Renal cortex interstitium (tissue), 11 donors: ENCODE measurements around the gene CCDC91. TPM values are rescaled to one million over a fixed set of nuclear protein-coding genes. Genes with fewer than 3 reads are reported as not detected.

Experiments used
- DNase-seq, 11 donors: peaks; one replicate each; pipeline ENCODE4 v3.0.0-alpha.2; 2013; ENCODE audit warnings: low read depth in 9 of 11, low spot score in 4 of 11; ENCODE audit errors: extremely low read depth in 1 of 11
- polyA plus RNA-seq, 3 donors: library from polyadenylated mRNA; unstranded; fragments of 120-200 nt; gene quantifications; one replicate each; pipeline ENCODE4 v1.2.1, GENCODE V29; 2013; ENCODE audit not compliant: insufficient read length in 3 of 3

CCDC91 gene
- polyA plus RNA-seq, 3 donors, result 27.0 to 36.3 (median 29.9) TPM

DNA sequence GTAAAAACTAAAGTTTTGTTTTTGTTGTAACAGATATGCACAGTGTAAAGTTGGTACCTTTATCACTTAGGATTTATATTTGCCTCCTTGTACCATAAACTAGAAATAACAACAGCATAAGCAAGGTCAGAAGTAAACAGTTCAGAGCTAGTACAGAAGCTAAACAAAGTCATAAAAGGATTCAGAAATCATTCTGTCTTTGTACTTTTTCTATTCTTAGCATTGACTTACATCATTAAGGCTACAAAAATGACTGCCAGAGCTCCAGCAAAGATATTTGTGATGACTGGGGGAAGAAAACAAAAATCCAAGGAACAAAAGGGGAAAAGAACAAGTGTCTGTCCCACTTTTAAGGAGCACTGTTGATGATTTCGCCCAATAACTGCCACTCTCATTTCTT lies 347.2 kb downstream of the CCDC91 start:
- no peak for DNase-seq

DNA sequence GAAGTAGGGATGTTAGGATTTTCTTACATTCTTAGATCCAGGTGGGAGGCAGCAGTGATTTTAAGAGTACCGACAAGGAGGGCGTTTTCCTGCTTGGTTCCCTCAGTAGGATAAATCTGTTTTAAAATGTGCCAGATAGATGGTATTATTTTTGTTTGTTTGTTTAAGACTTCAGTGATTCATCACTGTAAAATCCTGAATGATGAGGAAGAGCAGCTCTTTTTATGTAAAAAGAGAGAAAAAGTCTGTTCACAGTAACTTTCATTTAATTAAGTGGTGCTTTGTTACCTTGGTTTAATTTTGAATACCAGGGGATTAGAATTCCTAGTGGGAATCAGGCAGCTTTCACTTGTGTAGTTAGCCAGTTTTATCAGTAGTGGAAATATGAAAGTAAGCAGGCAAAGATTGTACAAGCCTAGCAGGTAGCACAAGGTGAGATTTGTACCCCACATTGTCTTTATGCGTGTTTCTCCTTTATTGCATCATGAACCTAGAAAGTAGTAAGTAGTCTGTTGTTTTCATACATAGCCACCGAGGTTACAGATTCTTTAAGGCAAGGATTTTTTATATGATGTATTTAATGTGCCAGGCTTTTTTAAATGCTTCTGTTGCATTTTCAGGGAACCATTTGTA lies 349.6 kb downstream of the CCDC91 start:
- DNase-seq, result no peak

DNA sequence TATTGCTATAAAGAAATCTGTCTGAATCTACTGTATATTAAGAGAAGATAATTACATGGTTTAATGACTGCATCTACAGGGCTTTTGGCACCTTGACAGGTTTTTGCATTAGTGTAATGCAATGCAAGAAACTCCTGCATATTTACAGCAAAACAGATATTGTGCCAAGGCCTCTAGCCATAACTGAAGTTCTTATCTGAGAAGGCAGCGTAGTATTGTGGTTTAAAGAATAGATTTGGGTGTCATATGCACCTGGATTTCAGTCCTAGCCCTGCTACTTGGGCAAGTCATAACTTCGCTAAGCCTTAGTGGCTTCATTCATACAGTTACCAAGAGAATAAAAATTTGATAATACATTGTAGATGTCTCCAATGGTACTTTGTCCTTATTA lies 350.1 kb downstream of the CCDC91 start:
- DNase-seq, result no peak

DNA sequence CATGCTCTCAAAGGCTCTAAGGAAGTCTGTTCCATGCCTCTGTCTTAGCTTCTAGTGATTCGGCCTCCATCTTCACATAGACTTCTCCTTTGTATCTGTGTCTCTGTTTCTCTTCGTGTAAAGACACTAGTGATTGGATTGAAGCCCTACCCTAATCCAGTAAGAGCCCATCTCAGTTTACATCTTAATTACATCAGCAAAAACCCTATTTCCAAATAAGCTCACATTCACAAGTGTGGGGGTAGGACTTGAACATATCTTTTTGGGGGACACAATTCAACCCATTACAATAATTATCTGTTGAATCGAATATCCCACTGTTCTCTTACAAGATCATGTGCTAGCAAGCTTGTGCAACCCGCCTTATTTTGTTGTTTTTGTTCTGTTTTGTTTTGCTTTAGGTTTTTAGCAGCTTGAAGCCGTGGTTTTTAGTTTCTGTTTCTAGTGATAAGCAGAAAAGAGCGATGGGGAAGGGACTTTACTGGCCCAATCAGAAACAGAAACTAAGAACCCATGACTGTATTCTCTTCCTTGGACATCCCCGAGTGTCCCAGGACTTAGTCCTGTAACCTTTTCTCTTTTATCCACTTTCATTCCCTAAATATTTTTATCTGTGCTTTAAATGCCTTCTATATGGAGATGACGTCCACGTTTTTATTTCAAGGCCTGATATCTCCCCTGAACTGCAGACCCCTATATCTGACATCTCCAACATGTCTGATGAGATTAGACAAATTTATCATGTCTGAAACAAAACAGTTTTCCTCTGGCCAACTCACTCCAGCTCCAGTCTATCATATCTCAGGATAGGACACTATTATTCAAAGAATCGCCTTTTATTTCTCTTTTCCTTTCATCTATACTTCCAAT lies 353.0 kb downstream of the CCDC91 start:
- no peak for DNase-seq

DNA sequence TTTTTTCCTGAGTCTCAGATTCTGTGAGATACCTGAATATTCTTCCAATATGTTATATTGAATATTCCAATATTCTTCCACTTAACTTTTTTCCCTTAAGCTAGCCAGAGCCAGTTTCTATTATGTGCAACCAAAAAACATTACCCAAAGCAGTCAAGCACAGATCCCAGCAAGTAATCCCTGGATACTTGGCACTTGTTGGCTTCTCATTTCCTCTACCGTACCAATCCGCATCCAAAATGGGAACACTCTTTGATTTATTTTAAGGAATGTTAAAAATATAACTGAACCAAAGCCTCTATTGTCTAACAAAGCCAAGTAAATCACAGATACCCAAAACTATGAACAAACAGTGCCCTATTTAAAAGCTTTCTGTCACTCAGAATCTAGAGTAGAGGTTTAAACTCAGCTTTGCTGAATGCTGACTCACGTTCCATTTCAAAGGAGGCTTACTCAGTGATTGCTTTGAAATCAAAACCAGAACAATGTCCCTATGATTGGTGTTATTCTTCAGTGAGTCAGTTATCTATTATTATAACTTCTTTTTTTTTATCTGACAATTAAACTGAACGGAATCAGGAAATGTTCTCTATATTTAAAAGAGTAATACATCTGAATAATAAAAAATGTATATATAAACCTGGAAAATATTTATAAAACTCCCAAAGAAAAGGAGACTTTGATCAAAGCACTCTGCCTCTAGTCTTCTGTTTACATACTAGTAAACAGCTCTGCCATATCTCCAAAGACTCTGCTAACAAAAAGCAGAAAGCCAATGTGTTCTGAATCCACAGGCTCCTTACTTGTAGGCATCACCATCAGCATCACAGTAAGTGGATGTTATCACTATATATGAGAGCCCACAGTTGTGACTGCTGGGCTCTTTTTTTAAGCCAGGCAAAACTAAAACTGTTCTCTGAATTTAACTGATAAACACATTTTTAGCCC lies 360.8 kb downstream of the CCDC91 start:
- no peak for DNase-seq

DNA sequence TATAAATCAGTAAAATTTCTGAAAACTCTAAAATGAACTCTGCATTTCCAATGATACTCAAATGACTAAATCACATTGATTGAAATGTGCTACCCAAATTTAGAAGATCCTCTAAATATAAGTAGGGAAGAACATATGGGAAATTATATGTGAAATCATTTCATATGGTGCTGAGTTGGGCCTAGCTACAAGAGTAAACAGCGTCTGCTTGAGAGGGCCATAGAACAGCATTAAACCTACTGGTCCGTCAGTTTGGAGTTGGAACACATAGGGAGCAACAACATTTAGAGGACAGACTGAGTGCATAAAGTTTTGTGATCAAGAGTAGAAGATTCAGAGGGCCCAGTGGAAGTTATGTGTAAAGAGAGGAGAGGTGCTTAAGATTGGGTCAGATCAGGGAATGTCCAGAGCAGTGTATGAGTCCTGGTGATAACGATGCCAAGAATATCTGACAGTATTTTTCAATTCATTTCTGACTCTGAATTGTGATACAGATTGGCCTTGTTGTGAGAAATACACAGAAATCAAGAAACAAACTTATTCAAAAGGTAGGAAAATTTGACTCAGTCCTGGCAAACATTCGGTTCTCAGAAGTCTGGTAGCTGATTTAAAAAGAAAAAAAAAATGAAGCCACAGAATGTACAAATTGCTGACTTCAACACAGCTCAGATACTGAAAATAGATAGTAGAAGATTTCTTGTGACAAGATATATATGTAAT lies 362.2 kb downstream of the CCDC91 start:
- DNase-seq, result no peak

DNA sequence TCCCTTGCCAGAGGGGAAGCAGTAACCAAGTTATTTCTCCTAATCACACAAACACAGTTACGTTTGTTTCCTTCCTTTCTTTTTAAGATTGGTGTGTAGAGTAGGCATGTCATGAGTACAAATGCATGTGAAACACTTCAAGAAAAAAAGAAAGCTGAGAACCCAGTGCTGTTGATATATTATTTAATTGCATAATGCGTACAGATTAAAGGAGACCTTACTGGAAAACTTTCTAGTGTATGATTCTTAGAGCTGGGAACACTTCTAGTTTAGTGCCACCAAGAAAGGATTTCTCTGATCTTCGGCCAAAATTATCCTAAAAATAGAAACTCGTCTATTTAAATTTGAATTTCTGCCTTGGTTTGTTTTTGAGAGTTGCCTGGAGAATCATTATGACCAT lies 365.5 kb downstream of the CCDC91 start:
- no peak for DNase-seq

DNA sequence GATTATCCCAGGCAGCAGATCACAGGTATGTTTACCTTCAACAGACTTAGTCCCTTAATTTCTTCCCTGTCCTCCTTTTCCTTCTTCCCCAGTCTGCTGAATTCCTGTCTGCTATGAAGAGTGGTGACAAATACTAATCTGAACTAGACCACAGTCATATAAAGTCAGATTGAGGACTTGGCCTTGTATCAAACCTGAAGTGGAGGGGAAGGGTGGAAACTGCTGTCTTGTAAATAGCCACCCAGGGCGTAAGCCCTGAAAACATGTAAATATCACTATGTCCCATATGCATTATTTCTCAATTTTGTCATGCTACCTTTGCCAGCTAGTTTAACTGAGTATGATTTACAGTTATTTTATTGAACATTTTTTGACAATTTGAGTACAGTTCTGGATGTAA lies 368.0 kb downstream of the CCDC91 start:
- no peak for DNase-seq

DNA sequence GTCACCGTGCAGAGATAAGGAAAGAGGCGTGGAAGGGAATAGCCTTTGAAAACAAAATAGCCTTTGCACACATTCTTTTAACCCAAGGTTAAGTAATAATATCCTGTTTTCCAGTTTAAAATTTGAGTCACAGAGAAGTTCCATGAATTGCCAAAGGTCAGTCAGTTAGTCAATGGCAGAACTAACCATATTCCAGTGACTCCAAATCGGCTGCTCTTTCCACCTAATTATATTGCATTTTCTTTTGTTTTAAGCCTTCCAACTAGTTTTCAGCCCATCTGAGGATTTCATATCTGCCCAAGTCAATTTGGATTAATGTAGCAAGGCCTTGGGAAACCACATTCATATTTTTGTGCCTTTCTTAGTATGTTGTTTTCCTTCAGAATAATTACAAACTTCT lies 373.0 kb downstream of the CCDC91 start:
- DNase-seq, result no peak

DNA sequence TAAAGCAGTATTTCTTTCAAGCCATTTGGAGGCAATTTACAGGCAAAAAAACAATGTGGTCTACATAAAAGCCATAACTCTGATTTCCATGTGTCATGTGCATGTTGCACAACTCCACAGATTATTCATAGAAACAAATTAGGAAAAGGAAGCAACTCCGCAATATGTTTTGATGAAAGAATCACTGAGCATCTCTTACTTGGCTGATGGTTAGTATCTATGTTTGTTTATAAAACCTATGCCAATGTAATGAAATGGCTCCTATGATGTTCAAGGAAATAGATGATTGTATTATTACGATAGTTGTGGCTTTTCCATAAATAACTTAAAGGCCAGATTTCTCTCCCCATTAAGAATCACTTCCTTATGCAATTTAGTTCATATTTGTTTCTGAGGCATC lies 373.7 kb downstream of the CCDC91 start:
- no peak for DNase-seq

DNA sequence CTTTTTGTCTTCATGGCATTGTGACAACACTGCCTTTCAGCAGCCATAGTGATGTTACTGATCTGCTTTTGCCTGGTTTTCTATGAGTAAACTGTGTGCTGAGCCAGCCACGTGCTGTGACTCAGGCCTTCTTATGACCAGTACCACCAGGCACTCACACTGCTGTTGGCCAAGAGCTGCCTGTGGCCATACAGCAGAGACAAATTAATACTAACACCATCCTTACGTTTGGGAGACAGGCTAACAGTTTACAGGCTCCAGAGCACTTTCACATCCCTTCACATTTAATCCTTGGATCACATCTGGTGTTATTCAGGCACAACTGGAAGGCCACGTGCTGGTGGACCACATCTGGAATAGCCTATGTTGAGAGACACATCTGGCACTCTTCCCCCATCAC lies 377.9 kb downstream of the CCDC91 start:
- DNase-seq, result no peak

DNA sequence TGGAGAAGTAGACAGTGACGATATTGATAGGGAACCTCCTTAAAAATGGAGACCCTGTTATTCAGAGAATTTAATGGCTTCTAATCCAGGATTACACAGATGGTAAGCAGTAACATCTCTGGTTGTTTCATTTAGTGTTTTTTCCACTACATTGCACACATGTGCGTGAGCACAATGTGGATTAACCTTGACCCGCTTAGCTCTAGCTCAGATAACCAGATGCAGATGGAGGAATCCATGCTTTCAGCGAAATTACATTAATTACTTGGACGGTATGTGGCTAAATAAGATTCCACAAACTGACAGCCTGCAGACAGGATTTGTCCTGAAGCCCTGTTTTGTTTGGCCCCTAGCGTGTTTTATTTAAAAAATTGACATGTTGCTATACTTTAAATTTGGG lies 378.4 kb downstream of the CCDC91 start:
- no peak for DNase-seq

DNA sequence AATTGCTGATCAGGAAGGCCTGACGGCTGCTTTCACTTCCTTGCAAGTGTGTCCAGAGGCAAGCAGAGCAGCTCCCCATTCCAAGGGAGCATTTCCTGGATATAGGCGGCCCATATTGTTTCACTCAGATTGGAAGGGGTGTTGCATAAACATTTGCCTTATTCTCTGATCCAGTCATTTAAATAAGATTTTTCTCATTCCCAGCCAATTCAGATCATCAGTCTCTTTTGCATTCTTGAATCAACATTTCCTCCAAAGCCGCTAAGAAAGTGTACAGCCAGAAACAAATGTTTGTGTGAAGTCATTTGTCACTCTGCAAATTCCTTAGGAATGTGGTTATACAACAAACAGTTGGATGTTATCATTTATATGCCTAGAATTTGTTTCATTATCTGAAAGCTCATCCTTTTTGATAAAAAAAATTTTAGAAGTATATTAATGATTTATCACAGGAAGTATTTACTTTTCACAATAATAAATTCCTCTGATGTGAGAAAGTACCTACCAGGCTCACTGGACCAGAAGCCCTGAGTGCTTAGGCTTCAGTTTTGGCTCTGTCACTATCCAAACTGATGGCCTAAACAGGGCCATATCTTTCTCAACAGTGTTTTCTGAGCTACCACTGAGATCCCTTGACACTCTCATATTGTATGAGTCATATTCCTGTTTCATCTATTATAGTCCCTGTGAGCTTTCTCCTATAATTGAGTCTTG lies 379.6 kb downstream of the CCDC91 start:
- peak in 9 of 11 donors; percentile 13 to 77 (median 56) for DNase-seq

DNA sequence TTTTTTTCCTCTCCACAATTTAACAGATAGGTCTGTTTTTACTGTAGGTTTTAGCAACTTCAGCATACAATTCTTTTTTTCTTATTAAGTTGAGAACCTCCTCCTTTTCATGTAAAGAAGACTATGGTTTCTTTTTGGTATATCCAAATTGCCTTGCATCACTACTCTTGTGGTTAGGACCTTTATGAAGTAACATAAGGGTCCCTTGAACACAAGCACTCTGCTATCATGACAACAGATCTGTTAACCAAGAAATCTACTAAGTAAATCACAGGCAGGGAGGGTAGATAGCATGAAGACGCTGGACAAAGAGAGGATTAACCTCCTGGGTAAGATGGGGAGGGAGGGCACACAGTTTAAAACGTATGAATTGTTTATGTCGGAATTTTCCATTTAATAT lies 380.6 kb downstream of the CCDC91 start:
- no peak for DNase-seq

DNA sequence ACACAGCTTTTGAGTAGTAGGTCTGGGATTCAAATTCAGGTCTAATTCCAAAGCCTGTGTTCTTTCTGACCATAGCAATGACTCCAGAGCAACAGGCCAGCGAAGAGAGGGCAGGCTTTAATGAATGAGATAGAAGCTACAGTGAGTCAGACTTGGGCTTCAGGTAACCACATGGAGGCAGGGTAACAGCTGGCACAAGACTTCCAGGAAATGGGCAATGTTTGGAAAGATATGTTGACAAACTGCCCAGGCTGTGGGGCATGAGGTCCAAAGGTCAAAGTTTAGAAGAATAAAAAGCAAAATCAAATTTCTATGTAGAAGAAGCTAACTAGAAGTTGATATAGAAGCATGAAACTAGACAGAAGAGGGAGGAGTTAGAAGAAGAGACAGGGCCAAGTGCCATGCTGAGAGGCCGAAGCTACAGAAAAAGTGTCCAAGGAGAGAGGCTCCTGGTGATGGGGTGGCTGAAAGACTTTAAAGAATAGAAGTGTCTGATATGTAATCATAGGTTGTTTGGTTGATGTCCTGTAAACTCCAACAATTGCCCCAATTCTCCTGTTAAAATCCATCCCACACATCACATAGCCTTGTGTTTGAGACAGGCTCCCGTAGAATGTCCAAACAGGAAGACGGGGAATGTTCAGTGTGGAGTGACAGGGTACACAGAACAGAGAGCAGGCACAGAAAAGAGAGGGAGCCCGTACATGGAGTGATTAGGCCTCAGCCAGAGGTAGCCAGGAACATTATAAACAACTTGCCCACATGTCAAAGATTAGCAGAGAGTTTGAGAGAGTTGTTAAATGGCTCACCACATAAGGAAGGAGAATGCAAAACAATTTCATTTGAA lies 384.7 kb downstream of the CCDC91 start:
- DNase-seq, result no peak

DNA sequence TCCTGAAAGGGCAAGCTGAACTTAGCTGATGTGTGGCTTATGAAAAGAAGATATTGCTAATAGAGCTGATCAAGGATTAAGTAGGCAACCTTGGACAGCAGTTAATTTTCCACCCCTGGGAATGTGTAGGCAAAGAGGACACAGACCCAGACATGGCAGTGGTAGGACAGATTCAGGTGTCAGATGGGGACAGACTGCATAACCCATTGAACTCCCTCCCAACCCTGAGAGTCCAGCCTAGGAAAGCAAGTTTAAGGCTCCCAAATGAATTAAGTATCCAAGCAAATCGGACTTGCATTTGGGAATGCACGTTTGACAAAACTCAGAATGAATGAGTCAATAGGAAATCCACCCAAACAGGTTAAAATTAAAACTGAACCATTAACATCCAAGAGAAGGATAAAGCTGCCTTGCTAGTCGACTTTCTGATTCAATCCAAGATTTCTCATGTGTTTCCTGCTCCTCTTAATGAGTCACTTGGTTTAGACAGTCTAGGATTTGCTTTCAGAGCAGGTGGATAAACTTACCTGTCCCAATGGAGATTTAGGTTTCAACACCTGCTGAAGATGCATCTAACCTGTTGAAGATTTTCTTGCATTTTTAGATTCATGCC lies 385.4 kb downstream of the CCDC91 start:
- DNase-seq, result no peak

DNA sequence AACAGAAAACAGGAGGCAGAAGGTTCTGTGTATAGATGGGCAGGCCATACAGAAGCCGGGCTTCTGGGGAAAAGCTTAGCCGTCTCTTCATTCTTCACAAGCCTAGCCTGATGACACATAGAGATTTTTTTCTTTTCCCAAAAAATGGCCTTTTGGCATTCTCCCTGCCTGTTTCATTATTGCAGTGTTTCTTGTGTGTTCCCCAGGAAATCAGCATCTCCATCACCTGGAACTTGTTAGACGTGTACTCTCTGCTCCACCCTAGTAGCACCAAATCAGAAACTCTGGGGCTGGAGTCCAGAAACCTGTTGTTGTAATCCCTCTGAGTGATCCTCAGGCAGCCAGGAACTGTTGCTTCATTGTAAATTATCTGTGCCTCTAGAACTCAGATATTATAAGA lies 388.1 kb downstream of the CCDC91 start:
- DNase-seq, result no peak
